Mucosa of descending colon (tissue), 3 donors: ENCODE measurements around the gene CEP41. TPM values are rescaled to one million over a fixed set of nuclear protein-coding genes. Genes with fewer than 3 reads are reported as not detected.

Source experiments
- ATAC-seq: fragments of 200-7000 bp; cut with Tn5 transposase; one replicate; pipeline ENCODE4 v1.9.1; 2020; ENCODE audit warnings: mild to moderate bottlenecking, moderate library complexity
- DNase-seq, 3 donors: peaks; one replicate each; pipeline ENCODE4 v3.0.0-alpha.2; 2020
- H3K36me3 ChIP-seq: fragments of 200-600 bp; one replicate; pipeline ENCODE4 v1.8.0; 2021; ENCODE audit warnings: low read depth, mild to moderate bottlenecking
- H3K4me1 ChIP-seq: fragments of 200-600 bp; one replicate; pipeline ENCODE4 v1.8.0; 2021; ENCODE audit warnings: low read depth, mild to moderate bottlenecking
- H3K4me3 ChIP-seq: fragments of 200-600 bp; one replicate; pipeline ENCODE4 v1.8.0; 2021; ENCODE audit warnings: mild to moderate bottlenecking
- H3K9me3 ChIP-seq: fragments of 200-600 bp; one replicate; pipeline ENCODE4 v1.8.0; 2021; ENCODE audit warnings: mild to moderate bottlenecking
- CTCF ChIP-seq: fragments of 200-600 bp; IDR thresholded peaks from one replicate; pipeline ENCODE4 v1.8.0; 2022; ENCODE audit warnings: antibody characterized with exemption, mild to moderate bottlenecking
- intact Hi-C, 2 donors: fragments of 100-400 bp; cut with DNase I in 1 of 2; cut with micrococcal nuclease in 1 of 2; formaldehyde crosslinking; loops; one replicate each; pipeline versions ENCODE4 v1.11.0 to v1.11.1; 2022; cut with DNase I, micrococcal nuclease
- total RNA-seq, 3 donors: library from RNA; stranded (reverse); fragmentation: NEBNext Ultra II Directional in 2 of 3; extraction: Animal tissue kit (Norgen Biotek cat#: 25700) in 2 of 3; gene quantifications; one replicate each; pipeline versions ENCODE4 v1.2.1 to v1.2.4, GENCODE V29; 2021 to 2023
- donor health status: DM: no; HTN: no; CAD: no; lungs with moderate emphysema.
- donor health status: DM: no; HTN: no; CAD: no.
- donor health status: DM: no; HTN: yes; CAD: no.

The CEP41 gene
- total RNA-seq, 3 donors from 2014 or later = 6.4 to 8.3 (median 6.6) TPM

- TF ChIP-seq CTCF = no peak
- no peak for DNase-seq
- Histone ChIP-seq H3K4me1 (no peaks in the 10 kb centered on the region), H3K4me3 (no peak overlapping the region), H3K9me3 (no peaks in the 10 kb centered on the region), H3K36me3 (no peaks in the 10 kb centered on the region)
- intact Hi-C loops = no loop called here
- ATAC-seq = no peak
These were observed 15.0 kb downstream of the CEP41 start for GRCh38 chr7:130425796-130426195.

GRCh38 chr7:130423501-130424037 lies 17.2 kb downstream of the CEP41 start:
- no peak for DNase-seq
- intact Hi-C loops = no loop called here
- no peak for TF ChIP-seq CTCF
- no peaks in the 10 kb centered on the region for H3K9me3 ChIP-seq
- ATAC-seq = no peak
- no peak overlapping the region for H3K4me3 ChIP-seq
- no peaks in the 10 kb centered on the region for H3K36me3 ChIP-seq
- H3K4me1 ChIP-seq = no peaks in the 10 kb centered on the region

GRCh38 chr7:130421684-130422083 lies 19.1 kb downstream of the CEP41 start:
- no peak for DNase-seq

GRCh38 chr7:130420943-130421578 lies 19.8 kb downstream of the CEP41 start:
- DNase-seq = no peak
- intact Hi-C loops = no loop called here

More at GRCh38 chr7:130421684-130422083, 19.1 kb downstream of the CEP41 start:
- Histone ChIP-seq H3K36me3 (no peaks in the 10 kb centered on the region), H3K4me3 (no peak overlapping the region), H3K9me3 (no peaks in the 10 kb centered on the region), H3K4me1 (no peaks in the 10 kb centered on the region)
- ATAC-seq = no peak
- TF ChIP-seq CTCF = no peak
- intact Hi-C loops = no loop called here

GRCh38 chr7:130419658-130420057 lies 21.2 kb downstream of the CEP41 start:
- intact Hi-C loops = no loop called here
- Histone ChIP-seq H3K36me3 (no peaks in the 10 kb centered on the region), H3K4me3 (no peak overlapping the region), H3K9me3 (no peaks in the 10 kb centered on the region), H3K4me1 (no peaks in the 10 kb centered on the region)
- no peak for DNase-seq
- peak; percentile 82 for ATAC-seq
- TF ChIP-seq CTCF = no peak

More at GRCh38 chr7:130420943-130421578, 19.8 kb downstream of the CEP41 start:
- Histone ChIP-seq H3K4me1 (no peaks in the 10 kb centered on the region), H3K4me3 (no peak overlapping the region), H3K9me3 (no peaks in the 10 kb centered on the region), H3K36me3 (no peaks in the 10 kb centered on the region)
- peak; percentile 11 for ATAC-seq
- TF ChIP-seq CTCF = no peak
